K562 (cell line): ENCODE results near the gene KBTBD13. TPM values are rescaled to one million over a fixed set of nuclear protein-coding genes. Genes with fewer than 3 reads are reported as not detected.
A peak's percentile ranks its signal among the peaks of the same experiment; 100 is the strongest.

ENCODE experiments used
- CBFB ChIP-seq: sonication (generic); formaldehyde crosslinking; IDR thresholded peaks from 2 replicates; pipeline ENCODE4 v1.4.0; 2020; ENCODE audit warnings: mild to moderate bottlenecking, missing genetic modification reagents
- FOXA1 ChIP-seq: fragments of 450-650 bp; IDR thresholded peaks from 2 replicates; pipeline ENCODE4 v1.6.1; 2016; ENCODE audit warnings: mild to moderate bottlenecking, borderline replicate concordance
- GMEB1 ChIP-seq: fragments of 250-450 bp; sonication (Bioruptor Pico); IDR thresholded peaks from 2 replicates; pipeline ENCODE4 v1.4.0; 2020; ENCODE audit warnings: mild to moderate bottlenecking
- KDM1A ChIP-seq, 2 experiments: fragments of 450-650 bp; IDR thresholded peaks; 2 replicates each; pipeline ENCODE4 v1.6.1; 2016; ENCODE audit warnings: mild to moderate bottlenecking in 2 of 2
- MECOM ChIP-seq: fragments of 250-450 bp; sonication (Bioruptor Pico); IDR thresholded peaks from 2 replicates; pipeline ENCODE4 v1.8.0; 2022; ENCODE audit warnings: inconsistent platforms
- MLX ChIP-seq, 2 experiments: fragments of 450-650 bp in 1 of 2; sonication (generic) in 1 of 2; formaldehyde crosslinking; conservative IDR thresholded peaks; 2 replicates each; pipeline versions ENCODE4 v1.4.0 to v1.8.1; 2020 to 2022; ENCODE audit warnings: mild to moderate bottlenecking in 1 of 2, missing genetic modification reagents in 1 of 2
- NELFE ChIP-seq: IDR thresholded peaks from 2 replicates; pipeline ENCODE4 v1.6.1; 2011; ENCODE audit warnings: mild to moderate bottlenecking; ENCODE audit not compliant: insufficient read depth, insufficient read length
- PBX2 ChIP-seq, 2 experiments: IDR thresholded peaks in 1 of 2; conservative IDR thresholded peaks in 1 of 2; 2 replicates each; pipeline ENCODE4 v1.6.1; 2016; ENCODE audit warnings: low read depth in 2 of 2, mild to moderate bottlenecking in 1 of 2, missing compliant biosample characterization in 1 of 2, missing genetic modification characterization in 1 of 2, moderate library complexity in 1 of 2
- PML ChIP-seq: IDR thresholded peaks from 2 replicates; pipeline ENCODE4 v1.6.1; 2012; ENCODE audit warnings: low read length, inconsistent platforms
- POU5F1 ChIP-seq: fragments of 150-350 bp; IDR thresholded peaks from 2 replicates; pipeline ENCODE4 v1.6.1; 2014; ENCODE audit warnings: borderline replicate concordance, low read length, low read depth, mild to moderate bottlenecking; ENCODE audit not compliant: partially characterized antibody
- PRMT5 ChIP-seq: sonication (generic); formaldehyde crosslinking; IDR thresholded peaks from 2 replicates; pipeline ENCODE4 v1.5.0; 2020; ENCODE audit warnings: missing genetic modification reagents
- RBM25 ChIP-seq: fragments of 200-400 bp; formaldehyde crosslinking; IDR thresholded peaks from 2 replicates; pipeline ENCODE4 v1.6.1; 2018; ENCODE audit warnings: low read length, low read depth, moderate library complexity; ENCODE audit not compliant: severe bottlenecking
- RBM39 ChIP-seq: fragments of 200-400 bp; formaldehyde crosslinking; optimal IDR thresholded peaks from 2 replicates; pipeline ENCODE3; 2018; ENCODE audit warnings: low read depth, low read length
- TSHZ1 ChIP-seq: fragments of 250-450 bp; sonication (Bioruptor Pico); IDR thresholded peaks from 2 replicates; pipeline ENCODE4 v1.4.0; 2020; ENCODE audit warnings: mild to moderate bottlenecking, moderate library complexity
- ZBTB9 ChIP-seq: fragments of 450-650 bp; formaldehyde crosslinking; IDR thresholded peaks from 2 replicates; pipeline ENCODE4 v1.4.0; 2020; ENCODE audit warnings: mild to moderate bottlenecking, moderate library complexity
- ZNF134 ChIP-seq: fragments of 250-450 bp; sonication (Bioruptor Pico); conservative IDR thresholded peaks from 2 replicates; pipeline ENCODE4 v1.4.0; 2020
- ZNF764 ChIP-seq: fragments of 250-450 bp; sonication (Bioruptor Pico); IDR thresholded peaks from 2 replicates; pipeline ENCODE4 v1.4.0; 2020; ENCODE audit warnings: low read depth, mild to moderate bottlenecking, moderate library complexity
- polyA plus RNA-seq, 8 experiments: library from polyadenylated mRNA; depleted of rRNA in 4 of 8; stranded (reverse) in 5 of 8; unstranded in 3 of 8; fragments of >200 nt; fragmentation: Nextera tagmentation in 2 of 8; fragmentation: Illumina TruSeq in 1 of 8; extraction: Ambion mirVana in 2 of 8; extraction: Trizol in 1 of 8; gene quantifications; 2 replicates each; pipeline versions ENCODE4 v1.2.1 to v1.2.3, GENCODE V29; 2011 to 2014; ENCODE audit warnings: inconsistent platforms in 1 of 8, missing spikeins in 1 of 8
- total RNA-seq, 7 experiments: library from RNA; depleted of rRNA in 6 of 7; stranded (reverse); fragments of >200 nt in 6 of 7; fragmentation: Illumina TruSeq in 2 of 7; extraction: Trizol in 2 of 7; gene quantifications; 2 replicates each; pipeline versions ENCODE4 v1.2.1 to v1.2.3, GENCODE V29; 2011 to 2021; ENCODE audit warnings: low replicate concordance in 1 of 7

The KBTBD13 gene
- total and polyA plus RNA-seq, 9 of the 15 experiments (the other 6 are each of a cell fraction or from before 2014, with no cell fraction given), result 0.07 to 0.13 (median 0.10) TPM; not detected in 3

- TF ChIP-seq RBM39 (no peak), KDM1A (IDR thresholded peaks at IDR 0.05) (no peak), MLX (CRISPR knock-in tag; conservative IDR thresholded peaks at IDR 0.05) (no peak), CBFB (no peak), ZNF134 (no peak), TSHZ1 (CRISPR knock-in tag) (no peak), PML (peak; percentile 69; the same call in 1 of the 2 replicates), ZBTB9 (no peak), MECOM (CRISPR knock-in tag) (no peak), PRMT5 (CRISPR knock-in tag) (no peak), POU5F1 (no peak), FOXA1 (no peak), ZNF764 (CRISPR knock-in tag) (no peak), PBX2 (CRISPR knock-in tag; IDR thresholded peaks at IDR 0.05; ENCODE audit: low read depth) (no peak), PBX2 (tag; conservative IDR thresholded peaks at IDR 0.05; ENCODE audit: low read depth) (no peak), NELFE (no peak), RBM25 (no peak), GMEB1 (CRISPR knock-in tag) (no peak)
These were observed 47.4 kb upstream of the KBTBD13 start, which contains the start of gene MTFMT (continued) for GRCh38 chr15:65028921-65029735.
